ENCODE results near the gene FGD3. TPM values are rescaled to one million over a fixed set of nuclear protein-coding genes. Genes with fewer than 3 reads are reported as not detected.

FGD3 gene
- total and polyA plus RNA-seq, 9 of the 15 experiments (the other 6 are each of a cell fraction or from before 2014, with no cell fraction given): 0.07 to 1.3 (median 0.29) TPM

GRCh38 chr9:93035821-93036351 lies 88.6 kb downstream of the FGD3 start (continued):
- TF ChIP-seq UBTF (IDR thresholded peaks at IDR 0.05; ENCODE audit: borderline replicate concordance in 1 of 2, low read depth in 2 of 2, low read length in 2 of 2) (no peak), NRF1 (conservative IDR thresholded peaks at IDR 0.05 in 1 of 2, IDR thresholded peaks at IDR 0.05 in 1 of 2) (0 out of 4 replicates have a peak, but pooled peaks of 1 of the 2 experiments have one; percentile 15), ZNF561 (CRISPR knock-in tag; conservative IDR thresholded peaks at IDR 0.05) (no peak), MLX (CRISPR knock-in tag; conservative IDR thresholded peaks at IDR 0.05) (no peak), JUND (IDR thresholded peaks at IDR 0.05; ENCODE audit: borderline replicate concordance, low read depth, low read length) (no peak), JUND (tag; IDR thresholded peaks at IDR 0.05; ENCODE audit: borderline replicate concordance, low read depth, low read length) (no peak), WHSC1 (IDR thresholded peaks at IDR 0.05; ENCODE audit: low read length) (no peak), CGGBP1 (CRISPR knock-in tag; IDR thresholded peaks at IDR 0.05) (no peak), SAFB2 (IDR thresholded peaks at IDR 0.05; ENCODE audit: borderline replicate concordance, low read depth, low read length, severe bottlenecking) (no peak), ZBTB5 (IDR thresholded peaks at IDR 0.05) (no peak), KHSRP (IDR thresholded peaks at IDR 0.05) (no peak), ZNF316 (IDR thresholded peaks at IDR 0.05) (no peak), PHF21A (IDR thresholded peaks at IDR 0.05; ENCODE audit: borderline replicate concordance, low read depth) (no peak), HINFP (tag; conservative IDR thresholded peaks at IDR 0.05; ENCODE audit: low read depth) (no peak), TEAD4 (IDR thresholded peaks at IDR 0.05; ENCODE audit: low read length) (no peak), TEAD4 (CRISPR knock-in tag; IDR thresholded peaks at IDR 0.05; ENCODE audit: borderline replicate concordance) (no peak), CTCF (IDR thresholded peaks at IDR 0.05 in 2 of 3, conservative IDR thresholded peaks at IDR 0.05 in 1 of 3; ENCODE audit: insufficient read depth in 2 of 3, low read depth in 1 of 3, low read length in 3 of 3) (peak; percentile 49 to 58 (median 57)), FOXK1 (CRISPR knock-in tag; IDR thresholded peaks at IDR 0.05; ENCODE audit: borderline replicate concordance) (no peak)

Measured in K562 (cell line).